Cerebellar nuclear complex (tissue), 1 donor: ENCODE measurements around the gene TIGAR.

ENCODE experiments used
- DNase-seq, 2 experiments: peaks; one replicate each; lab custom pipeline; 2025; lab: John Stamatoyannopoulos, UW

Gene TIGAR

GRCh38 chr12:4303750-4304149, 17.3 kb upstream of the TIGAR start:
- no peak for DNase-seq

GRCh38 chr12:4307593-4308333, 13.2 kb upstream of the TIGAR start:
- DNase-seq, result peak; percentile 78 to 90

- DNase-seq, result no peak
These were observed 12.6 kb upstream of the TIGAR start for GRCh38 chr12:4308334-4308950.

- no peak for DNase-seq
These were observed 9.2 kb upstream of the TIGAR start for GRCh38 chr12:4311776-4312175.

GRCh38 chr12:4312251-4312650, 8.8 kb upstream of the TIGAR start:
- DNase-seq, result no peak

GRCh38 chr12:4320497-4320852, 538 bp upstream of the TIGAR start:
- no peak for DNase-seq

- DNase-seq, result no peak
These were observed 1.7 kb downstream of the TIGAR start for GRCh38 chr12:4322726-4323125.

GRCh38 chr12:4323396-4323795, 2.4 kb downstream of the TIGAR start:
- DNase-seq, result no peak

- DNase-seq, result no peak
These were observed 3.4 kb downstream of the TIGAR start for GRCh38 chr12:4324366-4324765.

GRCh38 chr12:4325966-4326365, 5.0 kb downstream of the TIGAR start:
- DNase-seq, result no peak

GRCh38 chr12:4327293-4327692, 6.3 kb downstream of the TIGAR start:
- DNase-seq, result no peak

GRCh38 chr12:4330203-4330602, 9.2 kb downstream of the TIGAR start:
- DNase-seq, result no peak

GRCh38 chr12:4331221-4331620, 10.2 kb downstream of the TIGAR start:
- DNase-seq, result no peak

GRCh38 chr12:4331842-4332241, 10.8 kb downstream of the TIGAR start:
- DNase-seq, result no peak

GRCh38 chr12:4346931-4347330, 25.9 kb downstream of the TIGAR start:
- no peak for DNase-seq

GRCh38 chr12:4353785-4354208, 32.8 kb downstream of the TIGAR start:
- DNase-seq, result no peak

- no peak for DNase-seq
These were observed 34.4 kb downstream of the TIGAR start for GRCh38 chr12:4355156-4356040.

GRCh38 chr12:4356041-4356327, 35.0 kb downstream of the TIGAR start:
- DNase-seq, result no peak

- no peak for DNase-seq
These were observed 45.1 kb downstream of the TIGAR start for GRCh38 chr12:4366090-4366489.

- no peak for DNase-seq
These were observed 48.5 kb downstream of the TIGAR start for GRCh38 chr12:4369548-4369947.

- no peak for DNase-seq
These were observed 49.3 kb downstream of the TIGAR start for GRCh38 chr12:4370265-4370664.

- DNase-seq, result no peak
These were observed 51.6 kb downstream of the TIGAR start for GRCh38 chr12:4372653-4373052.

- DNase-seq, result no peak
These were observed 54.4 kb downstream of the TIGAR start for GRCh38 chr12:4375449-4375848.
